GM03348 (cell line): ENCODE data around the gene GP9.
A peak's percentile ranks its signal among the peaks of the same experiment; 100 is the strongest.

Experiments used
- DNase-seq: peaks from one replicate; pipeline ENCODE4 v3.0.0; 2012; ENCODE audit warnings: low spot score

The GP9 gene

GRCh38 chr3:129060276-129061022 is at the start of gene GP9:
Gene GP9 (plus strand): TSS chr3:129060779. CDS start chr3:129061740, 961 bp downstream.
- no peak for DNase-seq

- DNase-seq, result no peak
Observed at GRCh38 chr3:129013491-129013891, 47.1 kb upstream of the GP9 start.

- no peak for DNase-seq
Observed at GRCh38 chr3:129014148-129014547, 46.4 kb upstream of the GP9 start.

- no peak for DNase-seq
Observed at GRCh38 chr3:129014793-129015345, 45.7 kb upstream of the GP9 start.

GRCh38 chr3:129015388-129016105 is 45.0 kb upstream of the GP9 start:
- DNase-seq, result no peak

- no peak for DNase-seq
Observed at GRCh38 chr3:129016356-129016719, 44.2 kb upstream of the GP9 start.

GRCh38 chr3:129016720-129017483 is 43.7 kb upstream of the GP9 start:
- DNase-seq, result no peak

GRCh38 chr3:129017484-129017899 is 43.1 kb upstream of the GP9 start:
- no peak for DNase-seq

GRCh38 chr3:129018271-129018670 is 42.3 kb upstream of the GP9 start:
- DNase-seq, result no peak

- no peak for DNase-seq
Observed at GRCh38 chr3:129018751-129019150, 41.8 kb upstream of the GP9 start.

GRCh38 chr3:129019266-129019665 is 41.3 kb upstream of the GP9 start:
- no peak for DNase-seq

GRCh38 chr3:129020691-129021090 is 39.9 kb upstream of the GP9 start:
- no peak for DNase-seq

GRCh38 chr3:129021140-129021551 is 39.4 kb upstream of the GP9 start:
- DNase-seq, result no peak

- DNase-seq, result peak; percentile 52
Observed at GRCh38 chr3:129022114-129023007, 38.2 kb upstream of the GP9 start.

GRCh38 chr3:129023008-129023358 is 37.6 kb upstream of the GP9 start:
- DNase-seq, result no peak

- no peak for DNase-seq
Observed at GRCh38 chr3:129023909-129024308, 36.7 kb upstream of the GP9 start.

GRCh38 chr3:129025108-129025507 is 35.5 kb upstream of the GP9 start:
- DNase-seq, result no peak

- peak; percentile 53 for DNase-seq
Observed at GRCh38 chr3:129025691-129026435, 34.7 kb upstream of the GP9 start.

GRCh38 chr3:129026728-129027543 is 33.6 kb upstream of the GP9 start:
- DNase-seq, result peak; percentile 83

GRCh38 chr3:129027544-129027880 is 33.1 kb upstream of the GP9 start:
- DNase-seq, result no peak
